ENCODE data around the gene ADRA2C. TPM values are rescaled to one million over a fixed set of nuclear protein-coding genes. Genes with fewer than 3 reads are reported as not detected.

Gene ADRA2C
- total RNA-seq, 1 donor from 2014 or later, result 0.96 TPM

DNA sequence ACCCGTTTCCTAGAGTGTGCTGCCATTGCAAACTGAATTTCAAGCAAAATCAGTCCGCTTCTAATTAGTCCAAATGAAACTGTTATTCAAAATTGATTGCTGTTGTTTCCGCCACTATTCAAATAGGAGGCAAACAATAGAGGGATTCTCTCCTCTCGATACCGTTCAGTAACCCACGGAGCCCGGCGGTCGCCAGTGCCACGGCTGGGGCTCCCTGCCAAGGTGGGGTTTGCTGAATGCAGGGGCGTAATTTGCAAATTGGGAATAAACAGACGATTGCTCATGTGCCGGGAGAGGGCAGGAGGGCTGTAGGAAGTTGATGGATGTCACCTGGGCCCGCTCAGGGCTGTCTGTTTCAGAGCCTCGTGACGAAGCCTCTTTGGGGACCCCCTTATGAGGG, 8.8 kb downstream of the ADRA2C start:
- DNase-seq (ENCODE audit: low spot score), result no peak

DNA sequence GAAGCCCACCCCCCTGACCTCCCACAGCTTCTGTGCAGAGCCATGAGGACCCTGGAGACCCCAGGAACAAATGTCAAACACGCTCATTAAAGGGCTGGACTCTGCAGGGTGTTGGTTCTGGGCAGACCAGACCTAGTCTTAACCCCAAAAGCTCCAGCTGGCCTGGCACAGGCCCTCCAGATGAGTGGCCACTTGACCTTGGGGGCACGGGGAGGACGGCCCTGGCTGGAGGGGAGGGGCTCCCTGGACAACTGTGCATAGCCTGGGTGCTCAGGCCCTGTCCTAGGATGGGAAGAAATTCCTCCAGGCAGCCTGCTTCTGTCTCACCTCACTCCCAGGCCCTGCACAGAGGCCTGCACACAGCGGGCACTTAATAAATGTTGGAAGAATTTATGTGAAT, 9.4 kb downstream of the ADRA2C start:
- no peak for DNase-seq (ENCODE audit: low spot score)

GRCh38 chr4:3776166-3777032, 10.2 kb downstream of the ADRA2C start:
- DNase-seq (ENCODE audit: low spot score), result no peak

- DNase-seq (ENCODE audit: low spot score), result no peak
Observed at GRCh38 chr4:3777033-3777390, 10.8 kb downstream of the ADRA2C start.

DNA sequence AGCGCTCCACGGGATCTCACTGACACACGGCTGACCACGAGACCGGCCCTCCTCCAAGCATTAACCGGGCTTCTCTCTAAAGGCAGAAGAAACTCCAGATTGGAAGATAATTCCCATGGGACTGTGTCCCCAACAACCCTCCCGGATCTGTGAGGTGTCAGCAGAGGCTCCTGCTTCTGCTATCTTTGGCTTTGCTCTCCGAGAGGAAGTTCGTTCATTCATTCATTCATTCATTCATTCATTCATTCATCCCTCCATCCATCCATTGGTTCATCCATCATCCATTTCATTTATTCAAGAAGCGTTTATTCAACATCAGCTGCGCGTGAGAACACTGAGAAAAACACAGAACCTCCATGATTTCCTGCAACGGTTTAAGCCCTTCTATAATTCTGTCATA, 11.5 kb downstream of the ADRA2C start:
- no peak for DNase-seq (ENCODE audit: low spot score)

DNA sequence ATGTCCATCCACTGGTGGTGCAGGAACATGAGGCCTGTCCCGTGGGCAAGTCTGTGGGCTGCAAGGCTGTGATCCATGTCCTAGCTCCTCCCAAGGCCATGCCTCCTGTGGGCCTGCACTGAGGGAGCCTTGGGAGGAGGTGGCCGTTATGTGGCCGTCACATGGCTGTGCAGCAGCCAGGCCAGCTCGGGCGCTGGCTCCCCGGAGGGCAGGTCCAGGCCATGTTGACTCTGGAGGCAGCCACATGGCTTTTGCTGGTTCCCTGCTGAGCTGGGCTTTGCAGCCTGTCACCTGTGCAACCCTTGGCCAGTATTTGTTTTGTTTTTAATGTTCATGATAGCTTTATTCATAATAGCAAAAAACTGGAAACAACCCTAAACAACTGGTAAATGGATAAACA, 13.3 kb downstream of the ADRA2C start:
- DNase-seq (ENCODE audit: low spot score), result no peak

DNA sequence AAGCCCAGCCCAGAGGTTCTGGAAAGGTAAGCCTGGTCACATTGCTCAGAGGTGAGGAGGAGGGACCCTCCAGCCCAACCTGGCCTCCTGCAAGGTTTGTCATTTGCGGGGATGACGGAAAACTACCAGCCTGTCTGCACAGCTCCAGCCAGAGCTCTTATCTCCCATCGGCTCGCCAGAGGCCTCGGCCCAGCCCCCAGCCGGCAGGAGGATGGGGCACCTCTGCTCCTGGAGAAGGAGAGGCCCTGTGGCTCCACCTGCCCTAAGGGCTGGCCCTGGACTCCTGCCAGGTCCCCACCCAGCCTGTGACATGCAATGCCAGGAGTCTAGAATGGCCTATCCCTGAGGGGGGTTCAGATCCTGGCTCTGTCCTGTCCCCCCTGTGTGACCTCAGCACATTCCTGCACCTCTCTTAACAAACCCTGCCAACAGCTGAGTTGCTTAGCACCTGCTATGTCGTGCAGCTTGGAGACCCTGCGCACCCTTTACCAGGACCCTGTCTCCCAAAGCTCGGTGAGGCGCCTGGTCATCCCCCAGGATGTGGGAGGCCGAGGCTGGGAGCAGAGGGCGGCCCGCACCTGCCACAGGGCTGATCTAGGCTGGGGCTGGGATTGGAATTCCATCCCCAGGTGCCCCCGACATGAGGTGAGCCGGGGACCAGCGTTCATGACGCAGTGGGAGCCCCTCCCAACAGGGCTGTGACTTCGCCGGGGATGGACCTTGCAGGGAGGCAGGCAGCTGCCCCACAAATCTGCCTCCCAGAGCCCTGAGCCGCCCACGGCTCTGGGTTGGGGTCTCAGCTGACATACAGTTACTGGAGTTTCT, 14.4 kb downstream of the ADRA2C start:
- peak; percentile 25 for DNase-seq (ENCODE audit: low spot score)

DNA sequence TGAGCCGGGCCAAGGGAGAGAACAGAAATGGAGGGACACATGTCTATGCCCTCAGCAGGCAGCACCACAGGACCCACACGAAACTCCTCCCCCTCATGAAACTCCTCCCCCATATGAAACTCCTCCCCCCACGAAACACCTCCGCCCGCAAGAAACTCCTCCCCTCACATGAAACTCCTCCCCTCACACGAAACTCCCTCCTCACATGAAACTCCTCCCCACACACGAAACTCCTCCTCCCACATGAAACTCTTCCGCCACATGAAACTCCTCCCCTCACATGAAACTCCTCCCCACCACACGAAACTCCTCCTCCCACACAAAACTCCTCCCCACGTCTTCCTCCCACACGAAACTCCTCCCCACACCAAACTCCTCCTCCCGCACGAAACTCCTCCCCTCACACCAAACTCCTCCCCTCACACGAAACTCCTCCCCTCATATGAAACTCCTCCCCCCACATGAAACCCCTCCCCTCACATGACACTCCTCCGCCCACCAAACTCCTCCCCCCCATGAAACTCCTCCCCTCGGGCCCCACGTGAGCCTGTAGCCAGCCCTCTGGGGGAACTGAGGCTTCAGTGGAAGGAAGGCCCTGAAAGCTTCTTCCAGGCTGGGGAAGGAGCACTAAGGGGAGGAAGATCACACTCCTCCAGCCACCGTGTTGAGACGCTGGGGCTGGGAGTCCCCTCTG, 15.2 kb downstream of the ADRA2C start:
- DNase-seq (ENCODE audit: low spot score), result no peak

DNA sequence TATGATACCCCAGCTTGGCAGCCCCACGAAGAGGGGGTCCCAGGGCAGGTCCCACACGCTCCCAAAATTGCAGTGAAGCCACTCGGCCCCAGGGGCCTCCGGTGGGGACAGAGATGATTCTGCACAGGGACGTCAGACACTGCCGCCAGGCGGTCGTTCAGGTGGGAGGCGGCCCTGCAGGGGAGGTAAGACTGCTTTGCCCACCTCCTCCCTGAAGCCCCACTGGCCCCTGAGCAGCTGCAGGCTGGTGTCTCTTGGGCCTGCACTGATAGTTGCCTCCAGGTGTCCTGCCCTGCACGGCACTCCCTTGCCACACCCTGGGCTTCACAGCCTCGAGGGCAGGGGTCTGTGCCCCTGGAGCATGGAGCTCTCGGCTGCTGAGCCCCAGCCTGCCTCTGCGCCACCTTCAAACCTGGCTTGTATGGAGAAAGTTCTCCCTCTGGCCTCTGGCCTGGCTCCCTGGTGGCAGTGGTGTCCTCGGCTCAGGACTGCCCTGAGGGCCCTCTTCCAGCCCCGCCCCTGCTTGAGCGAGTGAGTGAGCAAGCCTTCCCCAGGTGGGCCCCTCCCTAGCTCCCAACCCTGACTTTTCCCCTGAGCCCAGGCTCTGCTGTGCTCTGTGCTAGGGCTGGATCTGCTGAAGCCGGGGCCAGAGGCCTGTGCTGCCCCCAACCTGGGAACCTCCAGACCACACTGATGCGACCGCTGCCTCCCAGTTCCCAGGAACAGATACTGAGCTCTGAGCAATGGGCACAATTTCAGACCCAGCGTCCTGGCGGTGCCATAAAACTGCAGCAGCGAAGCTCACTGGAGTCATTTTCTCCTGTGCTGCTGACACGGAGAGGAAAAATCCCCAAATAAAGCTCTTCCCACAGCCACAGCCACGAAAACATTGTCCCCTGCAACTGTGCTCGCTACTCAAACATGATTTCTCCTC, 16.1 kb downstream of the ADRA2C start:
- DNase-seq (ENCODE audit: low spot score), result no peak

DNA sequence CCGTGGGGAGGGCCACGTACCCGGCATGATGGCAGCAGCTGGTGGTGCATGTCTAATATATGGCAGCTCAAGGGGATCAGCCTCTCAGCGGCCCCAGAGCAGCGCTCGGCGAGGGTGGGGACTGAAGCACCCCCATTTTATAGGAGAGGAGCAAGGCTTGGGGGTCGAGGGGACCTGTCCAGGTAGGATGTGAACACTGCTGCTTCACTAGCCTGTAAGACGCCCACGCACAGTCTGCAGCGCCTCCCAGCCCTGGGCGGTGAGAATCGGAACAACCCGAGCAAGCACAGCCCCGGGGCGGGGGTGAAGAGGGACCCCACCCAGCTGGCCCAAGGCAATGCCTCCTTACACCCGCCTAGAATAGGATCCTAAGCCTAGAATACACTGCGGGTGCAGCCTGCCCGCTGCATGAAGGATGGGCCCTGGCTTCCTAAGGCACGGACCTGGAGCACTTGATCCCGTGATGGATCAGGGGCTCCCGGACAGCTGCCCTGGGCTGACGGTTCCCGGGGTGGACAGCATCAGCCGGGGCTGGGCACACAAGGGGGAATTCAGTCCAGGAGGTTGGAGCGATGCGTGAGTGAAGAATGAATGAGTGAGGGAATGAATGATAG, 17.6 kb downstream of the ADRA2C start:
- DNase-seq (ENCODE audit: low spot score), result no peak

GRCh38 chr4:3784454-3785291, 18.5 kb downstream of the ADRA2C start:
- peak; percentile 8 for DNase-seq (ENCODE audit: low spot score)

- DNase-seq (ENCODE audit: low spot score), result no peak
Observed at GRCh38 chr4:3785292-3785565, 19.0 kb downstream of the ADRA2C start.

- peak; percentile 30 for DNase-seq (ENCODE audit: low spot score)
Observed at GRCh38 chr4:3786196-3786869, 20.1 kb downstream of the ADRA2C start.

GRCh38 chr4:3787489-3788365, 21.5 kb downstream of the ADRA2C start:
- DNase-seq (ENCODE audit: low spot score), result no peak

DNA sequence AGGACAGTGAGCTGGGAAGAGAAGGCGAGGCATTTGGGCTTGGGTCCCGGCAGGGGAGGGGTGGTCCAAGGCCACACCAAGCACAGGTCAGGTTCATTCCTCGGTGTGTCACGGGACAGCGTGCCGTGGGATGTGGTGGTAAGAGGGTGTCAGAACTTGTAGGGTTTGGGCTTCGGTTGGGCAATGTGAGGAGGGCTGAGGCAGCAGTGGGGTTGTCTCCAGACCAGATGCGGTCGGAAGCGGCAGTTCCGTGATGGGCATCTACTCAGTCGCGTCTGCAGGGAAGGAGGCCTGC, 22.1 kb downstream of the ADRA2C start:
- DNase-seq (ENCODE audit: low spot score), result no peak

DNA sequence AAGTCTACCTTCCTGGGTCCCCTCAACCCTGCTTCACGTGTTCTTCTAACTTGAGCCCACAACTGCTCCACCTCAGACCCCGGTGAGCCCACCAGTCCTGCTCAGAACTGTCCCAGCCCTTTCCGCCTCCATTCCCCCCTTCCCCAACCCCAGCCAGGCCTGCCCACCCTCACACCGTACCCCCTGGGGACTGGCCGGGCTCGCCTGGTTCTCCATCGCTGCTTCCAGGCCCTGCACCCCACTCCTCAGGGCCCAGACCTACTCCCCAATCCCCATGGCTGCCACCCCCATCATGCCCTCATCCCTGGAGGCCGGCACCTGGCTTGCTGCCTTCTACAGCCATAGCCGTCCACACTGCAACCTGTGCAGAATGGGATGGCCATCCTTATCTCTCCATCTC, 23.4 kb downstream of the ADRA2C start:
- DNase-seq (ENCODE audit: low spot score), result no peak

DNA sequence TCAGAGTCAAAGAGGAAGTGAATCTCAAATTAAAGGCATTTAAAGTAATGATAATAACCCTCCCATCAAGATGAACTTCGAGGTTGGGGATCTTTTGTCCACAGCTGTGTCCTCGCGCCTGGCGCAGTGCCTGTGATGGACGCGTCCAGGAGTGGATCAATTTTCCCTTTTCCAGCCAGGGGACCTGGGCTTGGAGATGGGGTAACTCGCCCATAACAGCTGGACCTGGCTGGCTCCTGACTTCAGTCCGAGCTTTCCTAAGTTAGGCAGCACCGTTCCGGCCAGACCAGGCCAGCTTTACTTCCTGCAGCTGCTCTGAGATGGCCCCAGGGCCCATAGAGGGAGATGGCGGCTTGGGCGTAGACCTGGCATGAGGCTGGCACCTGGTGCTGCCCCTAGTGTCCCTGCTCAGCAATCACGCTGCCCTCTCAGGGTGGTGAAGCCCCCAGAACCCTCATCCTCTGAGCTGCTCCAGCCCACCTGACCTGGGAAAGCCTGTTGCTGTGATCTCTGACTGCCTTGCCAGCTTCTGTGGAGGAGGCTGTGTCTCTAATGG, 23.9 kb downstream of the ADRA2C start:
- no peak for DNase-seq (ENCODE audit: low spot score)

GRCh38 chr4:3791256-3791655, 25.1 kb downstream of the ADRA2C start:
- DNase-seq (ENCODE audit: low spot score), result no peak
